Stimulated activated CD4-positive, alpha-beta T cell treated with anti-CD3 and anti-CD28 coated beads, Interleukin-15, amount 100 ng/mL, for 48 hours (primary cell): Measurements from ENCODE around the gene DRAM1.
"Not testable (repeated sequence)": the region's sequence is repeated elsewhere in the genome, so short reads cannot be mapped to it uniquely, and the experiment has no call there.

Experiments
- DNase-seq, 2 donors: peaks; one replicate each; pipeline ENCODE4 v3.0.0-alpha.2; 2020; ENCODE audit warnings: low read depth in 2 of 2

DRAM1 gene

GRCh38 chr12:101876861-101877805 is at the start of gene DRAM1:
DRAM1 (plus strand) TSS chr12:101877580; CDS start chr12:101877790, 210 bp downstream.
- peak; percentile 47 to 67 for DNase-seq

DNA sequence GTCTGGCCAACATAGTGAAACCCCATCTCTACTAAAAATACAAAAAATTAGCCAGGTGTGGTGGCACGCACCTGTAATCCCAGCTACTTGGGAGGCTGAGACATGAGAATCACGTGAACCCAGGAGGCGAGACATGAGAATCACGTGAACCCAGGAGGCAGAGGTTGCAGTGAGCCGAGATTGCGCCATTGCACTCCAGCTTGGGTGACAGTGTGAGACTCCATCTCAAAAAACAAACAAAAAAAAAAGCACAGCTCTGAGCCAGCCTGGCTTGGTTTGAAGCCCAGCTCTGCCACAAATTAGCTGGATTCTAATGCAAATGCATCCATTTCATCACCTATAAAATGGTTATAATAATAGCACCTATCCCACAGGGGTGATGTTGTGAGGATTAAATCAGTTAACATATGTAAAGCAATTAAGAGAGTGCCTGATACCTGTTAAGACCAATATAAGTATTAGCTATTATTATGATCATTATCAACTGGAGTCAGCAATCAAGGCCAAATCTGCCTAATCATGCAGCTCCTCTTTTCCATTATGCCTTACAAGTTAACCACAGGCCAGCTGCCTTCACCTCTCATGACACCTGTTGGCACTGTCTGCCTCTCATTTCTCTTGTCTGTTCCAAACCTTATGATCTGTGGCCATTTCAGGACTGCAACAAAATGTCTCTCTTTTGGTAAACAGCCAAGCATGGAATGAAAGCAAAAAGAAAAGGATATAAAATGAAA is 48.8 kb upstream of the DRAM1 start:
- DNase-seq, result no peak

DNA sequence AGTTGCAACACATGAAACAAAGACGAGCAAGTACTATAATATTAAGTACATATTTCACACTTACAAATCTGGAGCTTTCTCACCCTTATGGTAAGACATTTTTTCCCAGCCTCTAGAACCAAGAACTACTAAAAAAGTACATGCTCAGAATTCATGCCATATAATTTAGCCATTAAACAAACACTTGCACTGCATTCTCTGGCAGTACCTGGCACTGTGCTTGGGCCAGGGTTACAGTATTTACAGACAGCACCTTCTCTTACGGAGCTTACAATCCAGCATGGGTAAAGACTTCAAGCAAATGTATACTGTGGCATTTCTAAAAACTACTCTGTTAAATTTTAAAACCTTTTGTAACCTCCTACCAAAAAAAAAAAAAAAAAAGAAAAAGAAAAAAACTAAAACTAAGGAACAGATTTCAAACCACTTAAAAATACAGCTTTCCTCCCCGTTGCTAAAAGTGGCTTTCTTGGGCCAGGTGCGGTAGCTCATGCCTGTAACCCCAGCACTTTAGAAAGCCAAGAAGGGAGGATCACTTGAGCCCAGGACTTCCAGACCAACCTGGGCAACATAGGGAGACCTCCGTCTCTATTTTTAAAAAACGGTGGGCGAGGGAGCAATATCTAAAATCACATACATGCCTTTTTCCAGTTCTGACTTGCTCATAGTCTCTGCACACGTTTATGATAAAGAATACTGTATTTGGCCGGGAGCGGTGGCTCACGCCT is 47.6 kb upstream of the DRAM1 start:
- no peak for DNase-seq

DNA sequence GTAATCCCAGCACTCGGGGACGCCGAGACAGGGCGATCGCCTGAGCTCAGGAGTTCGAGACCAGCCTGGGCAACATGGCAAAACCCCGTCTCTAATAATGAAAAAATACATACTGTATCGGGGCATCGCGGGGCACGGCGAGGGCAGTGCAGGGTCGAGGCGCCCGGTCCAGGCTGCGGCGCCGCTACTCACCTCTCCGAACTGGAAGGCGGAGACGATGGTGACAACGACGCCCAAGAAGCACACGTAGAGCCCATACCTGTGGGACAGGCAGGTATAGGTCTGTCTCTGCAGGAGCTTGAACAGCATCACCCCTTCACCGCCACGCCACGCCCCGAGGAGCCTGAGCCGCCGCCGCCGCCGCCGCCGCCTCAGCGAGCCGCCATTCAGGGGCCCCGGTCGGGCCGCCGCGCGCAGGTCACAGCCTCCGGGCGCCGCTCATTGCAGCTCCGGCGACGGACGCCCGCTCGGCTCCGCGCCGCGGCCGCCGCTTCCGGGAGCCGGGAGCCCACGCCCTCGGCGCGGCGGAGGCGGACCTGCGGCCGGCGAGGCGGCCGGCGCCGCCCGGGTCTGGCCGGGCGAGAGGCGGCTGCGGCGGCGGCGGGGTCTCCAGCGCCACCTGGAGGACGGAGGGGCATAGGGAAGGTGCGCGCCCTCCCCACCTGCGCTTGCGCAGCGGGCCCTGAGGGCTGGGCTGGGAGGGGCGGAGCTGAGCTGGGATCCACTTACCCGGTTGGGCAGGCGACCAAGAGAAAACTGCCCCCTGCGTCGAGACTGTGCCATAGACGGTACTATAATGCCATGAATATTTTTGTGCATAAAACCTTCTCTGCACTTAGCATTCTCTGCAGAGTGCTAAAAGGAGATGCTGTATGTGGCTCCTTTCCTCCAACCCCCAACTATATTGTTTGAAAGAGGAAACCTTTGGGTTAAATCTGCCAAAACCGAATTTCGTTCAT is 46.7 kb upstream of the DRAM1 start, which contains the start of gene GNPTAB:
GNPTAB (minus strand) TSS at position 593 of the 959 bp plus-strand sequence; CDS start at position 309, 284 bp downstream.
- DNase-seq, result peak; percentile 92 to 94

DNA sequence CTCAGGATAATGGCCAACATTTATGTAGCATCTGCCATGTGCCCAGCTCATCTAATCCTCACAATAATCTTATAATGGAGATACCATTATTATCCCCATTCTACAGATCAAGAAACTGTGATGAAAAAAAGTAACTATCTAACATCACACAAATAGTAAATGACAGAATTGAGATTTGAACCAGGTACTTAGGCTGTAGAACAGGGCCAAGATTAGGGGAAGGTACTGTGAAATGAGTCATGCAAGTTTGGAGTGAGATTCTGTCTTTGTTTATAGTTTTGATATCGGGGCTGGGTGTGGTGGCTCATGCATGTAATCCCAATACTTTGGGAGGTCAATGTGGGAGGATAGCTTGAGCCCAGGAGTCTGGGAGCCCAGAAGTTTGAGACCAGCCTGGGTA is 45.4 kb upstream of the DRAM1 start:
- DNase-seq, result no peak

- DNase-seq, result no peak
Observed at GRCh38 chr12:101838628-101839323, 38.6 kb upstream of the DRAM1 start.

DNA sequence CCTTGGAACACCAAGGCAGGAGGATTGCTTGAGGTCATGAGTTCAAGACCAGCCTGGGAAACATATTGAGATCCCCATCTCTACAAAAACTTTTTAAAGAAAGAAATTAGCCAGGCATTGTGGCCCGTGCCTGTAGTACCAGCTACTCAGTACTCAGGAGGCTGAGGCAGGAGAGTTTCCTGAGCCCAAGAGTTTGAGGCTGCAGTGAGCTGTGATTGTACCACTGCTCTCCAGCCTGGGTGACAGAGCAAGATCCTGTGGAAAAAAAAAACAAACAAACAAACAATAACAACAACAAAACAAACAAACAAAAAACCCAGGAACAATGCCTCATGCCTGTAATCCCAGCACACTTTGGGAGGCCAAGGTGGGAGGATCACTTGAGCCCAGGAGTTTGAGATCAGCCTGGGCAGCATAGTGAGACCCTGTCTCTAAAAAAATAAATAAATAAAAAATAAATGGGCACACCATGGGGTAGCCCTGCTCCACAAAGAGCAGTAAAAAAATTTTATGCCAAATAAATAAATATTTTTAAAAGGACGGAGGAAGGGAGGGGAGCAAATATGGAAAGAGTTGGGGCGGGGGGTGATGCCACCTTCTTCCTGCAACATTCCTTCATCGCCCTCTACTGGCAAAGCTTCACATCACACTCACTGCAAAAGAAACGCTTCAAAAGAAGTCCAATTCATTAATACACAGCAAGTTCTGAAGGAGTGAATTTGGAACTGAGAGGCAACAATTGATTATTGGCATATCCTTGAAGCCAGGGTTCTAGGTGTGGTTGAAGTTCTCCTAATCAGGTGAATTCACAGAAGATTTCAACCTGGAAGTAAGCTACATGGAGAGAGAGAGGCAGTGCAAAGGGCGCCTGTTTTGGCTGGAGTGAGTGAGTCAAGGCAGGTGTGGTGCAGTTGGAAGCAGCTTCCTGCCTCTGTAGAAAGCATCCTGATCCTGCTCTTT is 37.8 kb upstream of the DRAM1 start:
- DNase-seq, result peak; percentile 27 to 63

DNA sequence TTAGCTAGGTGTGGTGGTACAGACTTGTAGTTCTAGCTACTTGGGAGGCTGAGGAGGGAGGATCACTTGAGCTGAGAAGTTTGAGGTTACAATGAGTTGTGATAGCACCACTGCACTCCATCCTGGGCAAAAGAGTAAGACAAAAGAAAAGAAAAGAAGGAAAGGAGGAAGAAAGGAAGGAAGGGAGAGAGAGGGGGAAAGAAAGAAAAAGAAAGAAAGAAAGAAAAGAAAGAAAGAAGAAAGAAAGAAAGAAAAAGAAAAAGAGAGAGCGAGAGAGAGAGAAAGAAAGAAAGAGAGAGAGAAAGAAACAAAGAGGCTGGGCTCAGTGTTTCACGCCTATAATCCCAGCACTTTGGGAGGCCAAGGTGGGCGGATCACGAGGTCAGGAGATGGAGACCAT is 36.3 kb upstream of the DRAM1 start:
- DNase-seq, result no peak

DNA sequence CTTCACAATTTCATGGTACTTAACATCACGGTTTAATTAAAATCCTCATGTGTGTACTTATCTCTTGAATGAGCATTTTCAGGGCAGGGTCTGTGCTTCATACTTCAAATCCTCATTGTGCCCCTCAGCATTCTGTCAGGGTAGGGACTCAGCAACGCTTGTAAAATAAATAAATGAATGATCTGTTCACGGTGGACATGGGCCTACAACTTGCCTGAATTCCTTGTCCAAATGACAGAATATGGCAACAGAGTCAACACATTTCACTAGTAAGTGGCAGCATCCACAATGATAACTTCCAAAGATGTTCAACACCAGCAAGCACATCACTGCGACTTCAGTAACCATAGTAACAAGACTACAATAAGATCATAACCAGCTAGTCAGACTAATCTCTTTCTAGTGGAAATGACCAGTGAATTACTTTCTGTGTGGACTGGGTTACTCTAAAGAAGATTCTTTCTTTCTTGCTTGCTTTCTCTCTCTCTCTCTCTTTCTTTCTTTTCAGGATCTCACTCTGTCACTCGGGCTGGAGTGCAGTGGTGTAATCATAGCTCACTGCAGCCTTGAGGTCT is 32.2 kb upstream of the DRAM1 start:
- no peak for DNase-seq

DNA sequence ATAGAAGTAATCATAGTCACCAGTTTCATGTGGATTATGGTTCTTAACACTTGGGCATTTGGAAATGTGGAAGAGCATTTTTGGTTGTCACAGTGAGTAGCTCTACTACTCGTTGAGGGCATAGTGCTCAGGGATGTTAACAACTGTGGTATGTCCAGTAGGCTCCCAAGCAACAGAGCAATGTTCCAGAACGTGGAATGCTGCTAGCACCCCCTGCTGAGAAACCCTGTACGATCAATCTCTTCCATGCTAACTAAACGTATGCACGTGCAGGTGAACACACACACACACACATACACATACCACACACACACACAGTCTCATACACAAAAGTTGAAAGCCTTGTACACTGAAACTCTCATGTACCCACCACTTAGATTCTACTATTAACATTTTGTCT is 30.1 kb upstream of the DRAM1 start:
- DNase-seq, result no peak

- DNase-seq, result no peak
Observed at GRCh38 chr12:101850199-101850598, 27.2 kb upstream of the DRAM1 start.

- no peak for DNase-seq
Observed at GRCh38 chr12:101852998-101853397, 24.4 kb upstream of the DRAM1 start.

DNA sequence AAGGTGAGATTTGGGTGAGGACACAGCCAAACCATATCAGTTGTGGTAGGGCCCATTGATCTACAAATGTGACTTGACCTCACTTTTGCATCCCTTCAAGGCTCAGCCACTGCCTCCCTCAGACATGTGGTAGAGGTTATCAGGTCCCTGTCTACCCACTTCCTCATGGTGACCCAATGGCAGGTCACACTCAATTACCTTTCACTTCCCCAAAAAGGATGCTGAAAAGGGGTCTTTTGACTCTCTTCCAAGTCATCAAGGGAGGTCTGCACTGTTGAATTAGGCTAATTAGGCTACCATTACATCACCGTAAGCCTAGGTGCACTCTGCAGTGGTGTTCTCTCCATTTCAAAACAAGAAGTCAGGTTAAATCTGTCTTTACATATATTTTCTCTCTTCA is 22.6 kb upstream of the DRAM1 start:
- DNase-seq, result no peak

DNA sequence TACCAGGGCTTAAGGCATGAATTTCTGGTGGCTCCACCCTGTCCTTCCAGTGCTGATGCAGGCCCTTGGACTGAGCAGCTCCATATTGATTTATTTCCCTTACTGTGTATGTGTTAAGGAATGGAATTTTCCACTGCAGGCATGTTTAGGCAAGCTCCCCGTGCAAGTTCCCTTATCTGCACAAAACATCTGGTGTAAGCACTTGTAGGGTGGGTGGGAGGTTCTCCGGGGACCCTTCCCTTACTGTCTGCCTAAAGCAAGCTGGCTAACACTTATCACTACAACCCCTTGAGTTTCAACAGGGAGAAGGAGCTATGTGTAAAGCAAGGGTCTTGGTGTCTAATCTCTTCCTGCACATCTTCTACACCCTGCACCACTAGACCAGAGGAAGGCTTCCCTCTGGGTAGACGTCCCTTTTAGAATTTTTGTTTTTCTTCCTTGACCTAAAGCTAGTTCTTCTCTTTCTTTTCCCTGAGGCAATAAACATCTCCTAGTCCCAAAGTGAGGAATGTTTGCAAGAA is 22.0 kb upstream of the DRAM1 start:
- no peak for DNase-seq

DNA sequence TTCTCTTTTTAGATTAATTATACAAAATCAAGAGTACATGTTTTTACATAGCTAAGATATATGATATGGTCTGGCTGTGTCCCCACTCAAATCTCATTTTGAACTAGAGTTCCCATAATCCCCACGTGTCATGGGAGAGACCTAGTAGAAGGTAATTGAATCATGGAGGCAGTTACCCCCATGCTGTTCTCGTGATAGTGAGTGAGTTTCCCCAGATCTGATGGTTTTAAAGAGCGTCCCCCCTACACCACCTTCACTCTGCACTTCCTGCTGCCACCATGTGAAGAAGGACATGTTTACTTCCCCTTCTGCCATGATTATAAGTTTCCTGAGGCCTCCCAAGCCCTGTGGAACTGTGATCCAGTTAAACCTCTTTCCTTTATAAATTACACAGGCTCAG is 21.4 kb upstream of the DRAM1 start:
- no peak for DNase-seq

- DNase-seq, result not testable (repeated sequence)
Observed at GRCh38 chr12:101856614-101857013, 20.8 kb upstream of the DRAM1 start.

DNA sequence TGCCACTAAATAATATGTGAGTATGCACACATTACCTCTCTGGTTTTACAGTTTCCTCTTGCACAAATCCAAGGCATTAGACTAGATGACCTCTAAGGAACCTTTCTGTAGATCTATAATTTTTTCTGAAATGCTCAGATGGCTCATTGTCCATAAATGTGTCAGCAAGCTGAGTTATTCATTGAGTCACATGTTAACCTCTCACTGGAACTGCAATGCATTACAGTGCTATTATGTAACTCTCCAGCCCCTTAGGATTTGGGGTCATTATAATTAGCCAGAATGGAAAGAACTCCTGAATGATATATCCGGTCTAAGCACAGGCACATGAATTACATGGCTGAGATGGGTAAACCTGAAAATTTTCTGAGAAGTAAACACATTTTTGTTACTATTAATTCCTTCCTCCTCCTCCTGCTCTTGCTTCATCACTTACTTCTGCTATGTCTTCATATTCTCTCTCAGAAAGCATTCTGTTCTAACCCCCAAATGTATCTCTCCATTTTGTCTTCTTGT is 20.3 kb upstream of the DRAM1 start:
- DNase-seq, result no peak

DNA sequence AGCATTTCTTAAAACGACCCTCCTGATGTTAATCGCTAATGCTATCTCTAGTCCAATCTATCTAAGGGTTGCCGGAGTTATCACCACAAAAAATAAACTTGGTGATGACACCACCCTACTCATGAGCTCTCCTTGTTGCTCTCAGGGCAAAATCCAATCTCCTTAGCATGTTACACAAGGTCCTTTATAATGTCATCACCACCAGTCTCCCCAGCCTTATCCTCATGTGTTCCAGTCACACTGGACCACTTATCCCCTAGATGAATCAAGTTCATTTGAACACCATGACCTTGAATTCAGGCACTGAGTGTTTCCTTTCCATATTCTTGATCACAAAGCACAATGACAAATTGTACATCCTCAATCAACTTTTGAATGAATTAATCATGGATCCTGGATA is 19.0 kb upstream of the DRAM1 start:
- DNase-seq, result no peak
